GM23338 (cell line): ENCODE data around the gene AFF2. TPM values are rescaled to one million over a fixed set of nuclear protein-coding genes. Genes with fewer than 3 reads are reported as not detected.

Experiments used
- ATAC-seq: fragments of 200-7000 bp; cut with Tn5 transposase; 3 replicates; pipeline ENCODE4 v1.9.1; 2020
- DNase-seq: peaks from one replicate; pipeline ENCODE4 v3.0.0-alpha.2; 2015; ENCODE audit warnings: low spot score
- H2AFZ ChIP-seq: fragments of 200-600 bp; sonication (generic); 2 replicates; pipeline ENCODE4 v1.8.0; 2016; ENCODE audit warnings: antibody characterized with exemption, mild to moderate bottlenecking, moderate library complexity
- H3F3A ChIP-seq: fragments of 200-600 bp; sonication (generic); replicated peaks from 2 replicates; pipeline ENCODE4 v1.8.0; 2017; ENCODE audit warnings: antibody characterized with exemption, mixed run types, low read depth
- H3K27ac ChIP-seq: fragments of 200-600 bp; sonication (generic); 2 replicates; pipeline ENCODE4 v1.6.1; 2016; ENCODE audit warnings: low read depth
- H3K27me3 ChIP-seq: fragments of 200-600 bp; sonication (generic); 2 replicates; pipeline ENCODE4 v1.8.0; 2016; ENCODE audit warnings: mild to moderate bottlenecking, mixed run types, moderate library complexity; ENCODE audit not compliant: insufficient read depth
- H3K36me3 ChIP-seq: fragments of 200-600 bp; sonication (generic); 2 replicates; pipeline ENCODE4 v1.8.0; 2016; ENCODE audit warnings: mild to moderate bottlenecking; ENCODE audit not compliant: insufficient read depth
- H3K4me1 ChIP-seq: fragments of 200-600 bp; sonication (generic); 2 replicates; pipeline ENCODE4 v1.8.0; 2016; ENCODE audit warnings: mild to moderate bottlenecking, moderate library complexity; ENCODE audit not compliant: insufficient read depth
- H3K4me2 ChIP-seq: fragments of 200-600 bp; sonication (generic); 2 replicates; pipeline ENCODE4 v1.7.1; 2017; ENCODE audit warnings: mixed run types
- H3K4me3 ChIP-seq: fragments of 200-600 bp; sonication (generic); 2 replicates; pipeline ENCODE4 v1.6.1; 2016; ENCODE audit warnings: mixed run types
- H3K79me2 ChIP-seq: fragments of 200-600 bp; sonication (generic); replicated peaks from 2 replicates; pipeline ENCODE4 v1.8.0; 2017; ENCODE audit warnings: mild to moderate bottlenecking; ENCODE audit not compliant: insufficient read depth
- H3K9me2 ChIP-seq: fragments of 200-600 bp; sonication (generic); 2 replicates; pipeline ENCODE4 v1.8.0; 2017; ENCODE audit not compliant: insufficient read depth
- H4K20me1 ChIP-seq: fragments of 200-600 bp; sonication (generic); replicated peaks from 2 replicates; pipeline ENCODE4 v1.8.0; 2017; ENCODE audit warnings: mild to moderate bottlenecking; ENCODE audit not compliant: insufficient read depth
- H3K27ac Mint-ChIP-seq: 2 replicates; pipeline ENCODE4 v1.8.0; 2020; ENCODE audit warnings: inconsistent platforms, mild to moderate bottlenecking, moderate library complexity, mixed read lengths
- H3K27me3 Mint-ChIP-seq: 3 replicates; pipeline ENCODE4 v1.8.0; 2022; ENCODE audit warnings: low read depth, mild to moderate bottlenecking, moderate library complexity, mixed read lengths, inconsistent platforms; ENCODE audit not compliant: insufficient read depth, poor library complexity
- H3K36me3 Mint-ChIP-seq: 3 replicates; pipeline ENCODE4 v1.8.0; 2021; ENCODE audit warnings: low read depth, mild to moderate bottlenecking, inconsistent platforms, moderate library complexity, mixed read lengths
- H3K4me1 Mint-ChIP-seq: 3 replicates; pipeline ENCODE4 v1.8.0; 2020; ENCODE audit warnings: mild to moderate bottlenecking, inconsistent platforms, mixed read lengths
- H3K4me3 Mint-ChIP-seq: 3 replicates; pipeline ENCODE4 v1.8.0; 2021; ENCODE audit warnings: moderate library complexity, mild to moderate bottlenecking, inconsistent platforms, mixed read lengths
- H3K9me3 Mint-ChIP-seq: 3 replicates; pipeline ENCODE4 v1.8.0; 2020; ENCODE audit warnings: moderate library complexity, mild to moderate bottlenecking, inconsistent platforms, mixed read lengths
- CTCF ChIP-seq, 2 experiments: fragments of 200-600 bp in 1 of 2; sonication (generic) in 1 of 2; conservative IDR thresholded peaks; 2 replicates each; pipeline versions ENCODE4 v1.5.1 to v1.6.1; 2016 to 2017; ENCODE audit warnings: antibody characterized with exemption in 2 of 2, low read depth in 2 of 2, mild to moderate bottlenecking in 2 of 2, moderate library complexity in 1 of 2
- ETS1 ChIP-seq: IDR thresholded peaks from 2 replicates; pipeline ENCODE4 v1.6.1; 2016; ENCODE audit warnings: antibody characterized with exemption
- EZH2 ChIP-seq: fragments of 200-600 bp; sonication (generic); IDR thresholded peaks from one replicate; pipeline ENCODE4 v1.8.0; 2017; ENCODE audit warnings: antibody characterized with exemption, mild to moderate bottlenecking, low read depth; ENCODE audit not compliant: unreplicated experiment
- NANOG ChIP-seq: IDR thresholded peaks from 2 replicates; pipeline ENCODE4 v1.6.1; 2016; ENCODE audit warnings: antibody characterized with exemption, borderline replicate concordance
- POLR2AphosphoS5 ChIP-seq: IDR thresholded peaks from 2 replicates; pipeline ENCODE4 v1.6.1; 2016; ENCODE audit warnings: antibody characterized with exemption, low read depth
- ZNF114 ChIP-seq: fragments of 250-450 bp; sonication (Bioruptor Pico); IDR thresholded peaks from 2 replicates; pipeline ENCODE4 v1.5.0; 2020; ENCODE audit warnings: mild to moderate bottlenecking, moderate library complexity
- ZNF462 ChIP-seq: fragments of 250-450 bp; sonication (Bioruptor Pico); IDR thresholded peaks from 2 replicates; pipeline ENCODE4 v1.5.0; 2020; ENCODE audit warnings: mild to moderate bottlenecking, moderate library complexity
- polyA plus RNA-seq: library from polyadenylated mRNA; unstranded; fragments of >200 nt; fragmentation: Nextera tagmentation; extraction: Ambion mirVana; gene quantifications from 2 replicates; pipeline ENCODE4 v1.2.1, GENCODE V29; 2016
- total RNA-seq: library from RNA; depleted of rRNA; stranded (reverse); fragments of >200 nt; shearing (Covaris generic); gene quantifications from 2 replicates; pipeline ENCODE4 v1.2.3, GENCODE V29; 2014

Gene AFF2
- total and polyA plus RNA-seq, 2 experiments from 2014 or later: 1.6 to 5.8 TPM

- TF ChIP-seq ZNF114 (CRISPR knock-in tag) (no peak), NANOG (no peak), EZH2 (no peak), CTCF (conservative IDR thresholded peaks at IDR 0.05; ENCODE audit: low read depth in 2 of 2) (no peak)
Observed at GRCh38 chrX:148523303-148524080, 23.1 kb downstream of the AFF2 start (continued).

GRCh38 chrX:148530464-148531077, 30.2 kb downstream of the AFF2 start:
- Mint-ChIP-seq H3K27me3 (no peaks in the 10 kb centered on the region), H3K4me3 (no peak overlapping the region), H3K4me1 (peaks cover 3% of the 10 kb centered on the region; the same call in 1 of the 3 replicates), H3K36me3 (no peaks in the 10 kb centered on the region), H3K9me3 (no peaks in the 10 kb centered on the region), H3K27ac (no peak overlapping the region)
- H3K79me2 ChIP-seq: no peaks in the 10 kb centered on the region
- DNase-seq (peak; percentile 55), ATAC-seq (no peak)
- H3K27ac ChIP-seq: no peak overlapping the region
- H3K27me3 ChIP-seq: no peaks in the 10 kb centered on the region
- H3K4me1 ChIP-seq: no peaks in the 10 kb centered on the region
- H4K20me1 ChIP-seq: no peaks in the 10 kb centered on the region
- no peaks in the 10 kb centered on the region for H3K36me3 ChIP-seq
- no peak overlapping the region for H3K4me2 ChIP-seq
- no peaks in the 10 kb centered on the region for H3K9me2 ChIP-seq
- TF ChIP-seq CTCF (conservative IDR thresholded peaks at IDR 0.05; ENCODE audit: low read depth in 2 of 2) (peak in 1 of 2 experiments; percentile 67; a peak in 3 of 4 replicates), ETS1 (no peak)
- no peak overlapping the region for H2AFZ ChIP-seq
- no peaks in the 10 kb centered on the region for H3F3A ChIP-seq
- H3K4me3 ChIP-seq: no peak overlapping the region

- Mint-ChIP-seq H3K27me3 (no peaks in the 10 kb centered on the region), H3K4me3 (no peak overlapping the region), H3K9me3 (no peaks in the 10 kb centered on the region), H3K27ac (no peak overlapping the region), H3K4me1 (peaks cover 12% of the 10 kb centered on the region), H3K36me3 (no peaks in the 10 kb centered on the region)
- Histone ChIP-seq H3K27me3 (no peaks in the 10 kb centered on the region), H3K79me2 (no peaks in the 10 kb centered on the region), H3K9me2 (no peaks in the 10 kb centered on the region), H3K27ac (no peak overlapping the region), H3K36me3 (no peaks in the 10 kb centered on the region), H3K4me3 (no peak overlapping the region), H3K4me1 (peaks cover 6% of the 10 kb centered on the region; the same call in 1 of the 2 replicates), H3F3A (no peaks in the 10 kb centered on the region), H4K20me1 (no peaks in the 10 kb centered on the region), H2AFZ (no peak overlapping the region), H3K4me2 (no peak overlapping the region)
- DNase-seq (no peak), ATAC-seq (no peak)
- TF ChIP-seq ZNF462 (CRISPR knock-in tag): no peak
- no peak for TF ChIP-seq POLR2AphosphoS5
Observed at GRCh38 chrX:148534291-148534690, 33.9 kb downstream of the AFF2 start.
